T-helper 2 cell (primary cell): ENCODE measurements around the gene FAM151A.
"Not testable (repeated sequence)": the region's sequence is repeated elsewhere in the genome, so short reads cannot be mapped to it uniquely, and the experiment has no call there.

Source experiments
- DNase-seq, 5 experiments: peaks; one replicate each; pipeline versions ENCODE4 v3.0.0 to v3.0.0-alpha.2; 2012 to 2022

Gene FAM151A

GRCh38 chr1:54636461-54637446 lies 13.4 kb upstream of the FAM151A start:
- not testable (repeated sequence) for DNase-seq

GRCh38 chr1:54635804-54636203 lies 12.5 kb upstream of the FAM151A start:
- not testable (repeated sequence) for DNase-seq

- DNase-seq = no peak
Measured at GRCh38 chr1:54627196-54627595, 3.9 kb upstream of the FAM151A start.

GRCh38 chr1:54624466-54625464 lies 1.4 kb upstream of the FAM151A start:
- DNase-seq = no peak

GRCh38 chr1:54619749-54620148 lies 3.6 kb downstream of the FAM151A start:
- no peak for DNase-seq

- no peak for DNase-seq
Measured at GRCh38 chr1:54615531-54616279, 7.6 kb downstream of the FAM151A start.

DNA sequence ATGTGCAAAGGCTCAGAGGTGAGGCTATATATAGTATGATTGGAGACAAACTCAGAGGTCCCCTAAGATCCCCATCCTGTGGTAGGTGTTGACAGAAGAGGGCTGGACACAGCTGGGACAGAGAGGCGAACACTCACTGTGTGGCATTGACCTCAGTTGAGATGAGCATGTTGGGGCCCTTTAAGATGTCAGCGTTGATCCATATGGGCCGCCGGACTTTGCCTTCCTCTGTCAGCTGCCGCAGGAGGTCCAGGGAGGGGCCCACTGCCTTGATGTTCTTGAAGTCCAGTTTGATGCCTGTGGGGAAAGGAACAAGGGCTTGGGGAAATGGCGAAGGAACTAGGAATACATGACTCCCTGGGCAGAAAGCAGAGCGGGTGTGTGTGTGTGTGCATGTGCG lies 8.8 kb downstream of the FAM151A start:
- DNase-seq = no peak

- DNase-seq = no peak
Measured at GRCh38 chr1:54614024-54614423, 9.3 kb downstream of the FAM151A start.

DNA sequence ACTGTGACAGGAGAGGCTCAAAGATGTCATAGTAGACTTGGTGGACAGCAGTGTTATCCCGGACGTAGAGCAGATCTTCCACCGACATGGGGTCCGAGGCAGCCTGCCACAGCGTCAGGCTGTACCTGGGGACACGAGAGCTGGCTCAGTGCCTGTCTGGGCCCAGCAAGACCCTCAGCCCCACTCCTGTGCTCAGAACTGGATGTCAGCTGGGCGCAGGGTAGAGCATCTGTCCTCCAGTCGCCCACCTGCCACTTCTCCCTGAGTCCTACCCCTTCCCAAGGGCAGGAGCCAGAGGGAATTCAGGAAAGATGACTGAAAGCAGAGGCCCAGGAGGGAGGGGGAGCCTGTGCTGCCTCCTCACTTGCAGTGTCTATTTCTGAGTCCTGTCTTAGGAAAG lies 11.7 kb downstream of the FAM151A start:
- no peak for DNase-seq

GRCh38 chr1:54610601-54611580 lies 12.4 kb downstream of the FAM151A start:
- no peak for DNase-seq

- DNase-seq = no peak
Measured at GRCh38 chr1:54610048-54610447, 13.3 kb downstream of the FAM151A start.

- no peak for DNase-seq
Measured at GRCh38 chr1:54609301-54609921, 13.9 kb downstream of the FAM151A start.

GRCh38 chr1:54608566-54609230 lies 14.6 kb downstream of the FAM151A start:
- DNase-seq = no peak

- DNase-seq = no peak
Measured at GRCh38 chr1:54607821-54608565, 15.3 kb downstream of the FAM151A start.

DNA sequence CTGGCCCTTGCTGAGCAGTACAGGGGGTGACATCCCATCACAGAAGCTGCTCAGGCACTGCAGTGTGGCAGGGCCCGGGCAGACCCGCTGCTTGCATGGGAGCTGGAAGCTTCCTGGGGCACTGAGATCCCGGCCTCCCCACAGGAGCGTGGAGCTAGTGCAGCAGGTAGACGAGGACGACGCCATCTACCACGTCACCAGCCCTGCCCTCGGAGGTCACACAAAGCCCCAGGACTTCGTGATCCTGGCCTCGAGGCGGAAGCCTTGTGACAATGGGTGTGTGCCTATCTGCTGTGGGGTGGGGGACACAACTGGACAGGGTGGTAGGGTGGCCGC lies 16.4 kb downstream of the FAM151A start:
- DNase-seq = no peak

GRCh38 chr1:54606096-54606989 lies 17.0 kb downstream of the FAM151A start:
- DNase-seq = no peak

GRCh38 chr1:54604572-54605370 lies 18.6 kb downstream of the FAM151A start:
- DNase-seq = peak in 1 of 5 experiments; percentile 71

GRCh38 chr1:54604051-54604450 lies 19.3 kb downstream of the FAM151A start:
- no peak for DNase-seq
